ENCODE results near the gene DOHH.

GRCh38 chr19:3467437-3468198, 32.9 kb downstream of the DOHH start:
- no peak for TF ChIP-seq CTCF (IDR thresholded peaks at IDR 0.05 in 8 of 11, conservative IDR thresholded peaks at IDR 0.05 in 3 of 11)
- no peak for TF ChIP-seq POLR2A (IDR thresholded peaks at IDR 0.05)
